ENCODE measurements around the gene VAMP3.
A peak's percentile ranks its signal among the peaks of the same experiment; 100 is the strongest.
"Not testable (repeated sequence)": the region's sequence is repeated elsewhere in the genome, so short reads cannot be mapped to it uniquely, and the experiment has no call there.

The VAMP3 gene

GRCh38 chr1:7783178-7783711 is 12.1 kb downstream of the VAMP3 start:
- Histone ChIP-seq H3K27me3 (ENCODE audit: control insufficient read depth in 1 of 2, insufficient read depth in 2 of 2, low read length in 2 of 2) (no peaks in the 10 kb centered on the region), H3K9ac (ENCODE audit: low read length in 2 of 2) (peak overlapping the region; percentile 21 to 56), H3K4me1 (ENCODE audit: control insufficient read depth, insufficient read depth, low read length) (peaks cover 21% of the 10 kb centered on the region), H3K4me3 (ENCODE audit: low read length in 2 of 2) (peak overlapping the region; percentile 52 to 72), H3K9me3 (ENCODE audit: control insufficient read depth in 2 of 2, low read length in 2 of 2) (no peaks in the 10 kb centered on the region), H3K36me3 (ENCODE audit: control insufficient read depth in 2 of 2, insufficient read depth in 2 of 2, low read length in 2 of 2) (peaks cover 22 to 31% of the 10 kb centered on the region in 2 donors), H3K27ac (ENCODE audit: low read length) (peak overlapping the region; percentile 80)

- Histone ChIP-seq H3K4me1 (ENCODE audit: control insufficient read depth, insufficient read depth, low read length) (peaks cover 21% of the 10 kb centered on the region), H3K9ac (ENCODE audit: low read length in 2 of 2) (peak within 1 kb of the TSS; percentile 66 to 79), H3K27me3 (ENCODE audit: control insufficient read depth in 1 of 2, insufficient read depth in 2 of 2, low read length in 2 of 2) (no peaks in the 10 kb centered on the region), H3K27ac (ENCODE audit: low read length) (peak within 1 kb of the TSS; percentile 82), H3K9me3 (ENCODE audit: control insufficient read depth in 2 of 2, low read length in 2 of 2) (no peaks in the 10 kb centered on the region), H3K4me3 (ENCODE audit: low read length in 2 of 2) (peak within 1 kb of the TSS; percentile 79 to 85), H3K36me3 (ENCODE audit: control insufficient read depth in 2 of 2, insufficient read depth in 2 of 2, low read length in 2 of 2) (peaks cover 25 to 35% of the 10 kb centered on the region in 2 donors)
Observed at GRCh38 chr1:7783826-7784491, 12.9 kb downstream of the VAMP3 start, which contains the start of gene PER3. Gene PER3, plus strand, starts transcription at chr1:7784291. Its CDS starts 587 bp downstream, at chr1:7784878.

GRCh38 chr1:7784492-7785071 is 13.5 kb downstream of the VAMP3 start:
- H3K27ac ChIP-seq (ENCODE audit: low read length) = peak overlapping the region; percentile 82
- no peaks in the 10 kb centered on the region for H3K27me3 ChIP-seq (ENCODE audit: control insufficient read depth in 1 of 2, insufficient read depth in 2 of 2, low read length in 2 of 2)
- peaks cover 21% of the 10 kb centered on the region for H3K4me1 ChIP-seq (ENCODE audit: control insufficient read depth, insufficient read depth, low read length)
- peak overlapping the region; percentile 79 to 85 for H3K4me3 ChIP-seq (ENCODE audit: low read length in 2 of 2)
- H3K36me3 ChIP-seq (ENCODE audit: control insufficient read depth in 2 of 2, insufficient read depth in 2 of 2, low read length in 2 of 2) = peaks cover 30 to 37% of the 10 kb centered on the region in 2 donors
- no peaks in the 10 kb centered on the region for H3K9me3 ChIP-seq (ENCODE audit: control insufficient read depth in 2 of 2, low read length in 2 of 2)
- peak overlapping the region; percentile 66 to 79 for H3K9ac ChIP-seq (ENCODE audit: low read length in 2 of 2)

GRCh38 chr1:7785108-7785507 is 14.0 kb downstream of the VAMP3 start:
- Histone ChIP-seq H3K4me3 (ENCODE audit: low read length in 2 of 2) (peak overlapping the region; percentile 79 to 85), H3K4me1 (ENCODE audit: control insufficient read depth, insufficient read depth, low read length) (peaks cover 21% of the 10 kb centered on the region), H3K9me3 (ENCODE audit: control insufficient read depth in 2 of 2, low read length in 2 of 2) (no peaks in the 10 kb centered on the region), H3K27me3 (ENCODE audit: control insufficient read depth in 1 of 2, insufficient read depth in 2 of 2, low read length in 2 of 2) (no peaks in the 10 kb centered on the region), H3K36me3 (ENCODE audit: control insufficient read depth in 2 of 2, insufficient read depth in 2 of 2, low read length in 2 of 2) (peaks cover 34 to 37% of the 10 kb centered on the region in 2 donors), H3K27ac (ENCODE audit: low read length) (peak overlapping the region; percentile 82), H3K9ac (ENCODE audit: low read length in 2 of 2) (peak overlapping the region; percentile 66 to 79)

GRCh38 chr1:7786795-7787194 is 15.7 kb downstream of the VAMP3 start:
- no peaks in the 10 kb centered on the region for H3K27me3 ChIP-seq (ENCODE audit: control insufficient read depth in 1 of 2, insufficient read depth in 2 of 2, low read length in 2 of 2)
- no peak overlapping the region for H3K27ac ChIP-seq (ENCODE audit: low read length)
- H3K9me3 ChIP-seq (ENCODE audit: control insufficient read depth in 2 of 2, low read length in 2 of 2) = no peaks in the 10 kb centered on the region
- H3K4me1 ChIP-seq (ENCODE audit: control insufficient read depth, insufficient read depth, low read length) = peaks cover 21% of the 10 kb centered on the region
- H3K9ac ChIP-seq (ENCODE audit: low read length in 2 of 2) = no peak overlapping the region
- peak overlapping the region in 1 of 2 donors; percentile 47 for H3K4me3 ChIP-seq (ENCODE audit: low read length in 2 of 2)
- peaks cover 30 to 38% of the 10 kb centered on the region in 2 donors for H3K36me3 ChIP-seq (ENCODE audit: control insufficient read depth in 2 of 2, insufficient read depth in 2 of 2, low read length in 2 of 2)

GRCh38 chr1:7789828-7790227 is 18.7 kb downstream of the VAMP3 start:
- Histone ChIP-seq H3K9ac (ENCODE audit: low read length in 2 of 2) (no peak overlapping the region), H3K27ac (ENCODE audit: low read length) (no peak overlapping the region), H3K9me3 (ENCODE audit: control insufficient read depth in 2 of 2, low read length in 2 of 2) (no peaks in the 10 kb centered on the region), H3K36me3 (ENCODE audit: control insufficient read depth in 2 of 2, insufficient read depth in 2 of 2, low read length in 2 of 2) (peaks cover 41 to 56% of the 10 kb centered on the region in 2 donors), H3K4me1 (ENCODE audit: control insufficient read depth, insufficient read depth, low read length) (peaks cover 15% of the 10 kb centered on the region), H3K27me3 (ENCODE audit: control insufficient read depth in 1 of 2, insufficient read depth in 2 of 2, low read length in 2 of 2) (no peaks in the 10 kb centered on the region), H3K4me3 (ENCODE audit: low read length in 2 of 2) (no peak overlapping the region)

- H3K36me3 ChIP-seq (ENCODE audit: control insufficient read depth in 2 of 2, insufficient read depth in 2 of 2, low read length in 2 of 2) = peaks cover 49 to 60% of the 10 kb centered on the region in 2 donors
- not testable (repeated sequence) for H3K9me3 ChIP-seq (ENCODE audit: control insufficient read depth in 2 of 2, low read length in 2 of 2); H3K27ac ChIP-seq (ENCODE audit: low read length); H3K9ac ChIP-seq (ENCODE audit: low read length in 2 of 2); H3K4me3 ChIP-seq (ENCODE audit: low read length in 2 of 2); H3K27me3 ChIP-seq (ENCODE audit: control insufficient read depth in 1 of 2, insufficient read depth in 2 of 2, low read length in 2 of 2); H3K4me1 ChIP-seq (ENCODE audit: control insufficient read depth, insufficient read depth, low read length)
Observed at GRCh38 chr1:7791027-7791426, 19.9 kb downstream of the VAMP3 start.

- Histone ChIP-seq H3K4me1 (ENCODE audit: control insufficient read depth, insufficient read depth, low read length) (no peaks in the 10 kb centered on the region), H3K27me3 (ENCODE audit: control insufficient read depth in 1 of 2, insufficient read depth in 2 of 2, low read length in 2 of 2) (no peaks in the 10 kb centered on the region), H3K9ac (ENCODE audit: low read length in 2 of 2) (no peak overlapping the region), H3K36me3 (ENCODE audit: control insufficient read depth in 2 of 2, insufficient read depth in 2 of 2, low read length in 2 of 2) (peaks cover 49 to 59% of the 10 kb centered on the region in 2 donors), H3K9me3 (ENCODE audit: control insufficient read depth in 2 of 2, low read length in 2 of 2) (no peaks in the 10 kb centered on the region), H3K27ac (ENCODE audit: low read length) (no peak overlapping the region), H3K4me3 (ENCODE audit: low read length in 2 of 2) (no peak overlapping the region)
Observed at GRCh38 chr1:7795406-7795805, 24.3 kb downstream of the VAMP3 start.

GRCh38 chr1:7805460-7805859 is 34.4 kb downstream of the VAMP3 start:
- Histone ChIP-seq H3K27me3 (ENCODE audit: control insufficient read depth in 1 of 2, insufficient read depth in 2 of 2, low read length in 2 of 2) (no peaks in the 10 kb centered on the region), H3K9ac (ENCODE audit: low read length in 2 of 2) (no peak overlapping the region), H3K9me3 (ENCODE audit: control insufficient read depth in 2 of 2, low read length in 2 of 2) (no peaks in the 10 kb centered on the region), H3K27ac (ENCODE audit: low read length) (no peak overlapping the region), H3K4me1 (ENCODE audit: control insufficient read depth, insufficient read depth, low read length) (no peaks in the 10 kb centered on the region), H3K4me3 (ENCODE audit: low read length in 2 of 2) (no peak overlapping the region), H3K36me3 (ENCODE audit: control insufficient read depth in 2 of 2, insufficient read depth in 2 of 2, low read length in 2 of 2) (peaks cover 54 to 64% of the 10 kb centered on the region in 2 donors)

GRCh38 chr1:7808253-7808844 is 37.3 kb downstream of the VAMP3 start:
- Histone ChIP-seq H3K36me3 (ENCODE audit: control insufficient read depth in 2 of 2, insufficient read depth in 2 of 2, low read length in 2 of 2) (peaks cover 60 to 71% of the 10 kb centered on the region in 2 donors), H3K9ac (ENCODE audit: low read length in 2 of 2) (no peak overlapping the region), H3K4me1 (ENCODE audit: control insufficient read depth, insufficient read depth, low read length) (no peaks in the 10 kb centered on the region), H3K4me3 (ENCODE audit: low read length in 2 of 2) (no peak overlapping the region), H3K27me3 (ENCODE audit: control insufficient read depth in 1 of 2, insufficient read depth in 2 of 2, low read length in 2 of 2) (no peaks in the 10 kb centered on the region), H3K9me3 (ENCODE audit: control insufficient read depth in 2 of 2, low read length in 2 of 2) (peaks cover 0 to 2% of the 10 kb centered on the region in 2 donors), H3K27ac (ENCODE audit: low read length) (no peak overlapping the region)

Measured in stomach smooth muscle (tissue), 2 donors.